A549 (cell line): ENCODE measurements around the gene CXorf65. TPM values are rescaled to one million over a fixed set of nuclear protein-coding genes. Genes with fewer than 3 reads are reported as not detected.

ENCODE experiments used
- ATAC-seq, 2 experiments: fragments of 200-7000 bp in 1 of 2; fragments of >200 bp in 1 of 2; cut with Nextera tagmentation in 1 of 2; cut with Tn5 transposase in 1 of 2; 3 replicates each; pipeline versions ENCODE4 v1.8.0 to v1.9.1; 2018 to 2020; ENCODE audit warnings: mild to moderate bottlenecking in 1 of 2, moderate library complexity in 1 of 2
- CTCF ChIA-PET: fragments of 300-600 bp; sonication (Branson Sonifier 250); formaldehyde crosslinking; extraction: SDS; loops from one replicate; lab custom pipeline; 2021; ENCODE audit warnings: antibody characterized with exemption, inconsistent platforms; lab: Yijun Ruan, JAX
- POLR2A ChIA-PET: fragments of 350-600 bp; formaldehyde crosslinking; extraction: SDS; loops from one replicate; lab custom pipeline; 2021; ENCODE audit warnings: antibody characterized with exemption, inconsistent platforms; lab: Yijun Ruan, JAX
- DNase-seq, 2 experiments: peaks; one replicate each; pipeline versions ENCODE4 v3.0.0 to v3.0.0-alpha.2; 2011 to 2016; ENCODE audit warnings: low read depth in 1 of 2, low spot score in 1 of 2
- FAIRE-seq: peaks from 2 replicates; lab custom pipeline; 2011; peaks lifted over from hg19 to GRCh38; lab: Jason Lieb, UNC
- H3K27ac ChIP-seq, 2 experiments: fragments of >200 bp; sonication (Bioruptor Twin); formaldehyde crosslinking; 3 replicates each; pipeline ENCODE4 v1.5.1; 2016 to 2017
- H3K4me1 ChIP-seq: fragments of >200 bp; sonication (Bioruptor Twin); formaldehyde crosslinking; 3 replicates; pipeline ENCODE4 v1.6.1; 2016
- H3K4me2 ChIP-seq: fragments of >200 bp; sonication (Bioruptor Twin); formaldehyde crosslinking; 3 replicates; pipeline ENCODE4 v1.6.1; 2016
- H3K4me3 ChIP-seq: fragments of >200 bp; sonication (Bioruptor Twin); formaldehyde crosslinking; 3 replicates; pipeline ENCODE4 v1.5.1; 2016
- H3K9me3 ChIP-seq: fragments of >200 bp; sonication (Bioruptor Twin); formaldehyde crosslinking; 3 replicates; pipeline ENCODE4 v1.6.1; 2016
- CBX2 ChIP-seq: fragments of 200-600 bp; sonication (generic); IDR thresholded peaks from 2 replicates; pipeline ENCODE4 v1.6.1; 2016; ENCODE audit warnings: low read depth, mild to moderate bottlenecking, borderline replicate concordance
- CBX8 ChIP-seq: fragments of 200-600 bp; sonication (generic); IDR thresholded peaks from 2 replicates; pipeline ENCODE4 v1.6.1; 2016
- CHD2 ChIP-seq: fragments of 150-350 bp; IDR thresholded peaks from 2 replicates; pipeline ENCODE4 v1.6.1; 2014; ENCODE audit warnings: low read length; ENCODE audit not compliant: partially characterized antibody
- CHD4 ChIP-seq: fragments of 200-600 bp; sonication (generic); IDR thresholded peaks from 2 replicates; pipeline ENCODE4 v1.6.1; 2016; ENCODE audit warnings: antibody characterized with exemption, mild to moderate bottlenecking, borderline replicate concordance
- EHF ChIP-seq: fragments of 250-450 bp; sonication (Bioruptor Pico); IDR thresholded peaks from 2 replicates; pipeline ENCODE4 v1.5.0; 2020; ENCODE audit warnings: mild to moderate bottlenecking
- EHMT2 ChIP-seq: fragments of 200-600 bp; sonication (generic); IDR thresholded peaks from 2 replicates; pipeline ENCODE4 v1.6.1; 2016; ENCODE audit warnings: antibody characterized with exemption, low read depth, mild to moderate bottlenecking, moderate library complexity
- FOSL2 ChIP-seq, 2 experiments: fragments of 450-650 bp in 1 of 2; fragments of >200 bp in 1 of 2; sonication (Bioruptor Twin) in 1 of 2; formaldehyde crosslinking; IDR thresholded peaks; 2 replicates each; pipeline versions ENCODE4 v1.5.0 to v1.6.1; 2016 to 2020; ENCODE audit warnings: mild to moderate bottlenecking in 1 of 2, moderate library complexity in 1 of 2
- JUN ChIP-seq, 2 experiments: fragments of >200 bp; sonication (Bioruptor Twin); formaldehyde crosslinking; IDR thresholded peaks; 2 replicates in 1 of 2; 3 replicates in 1 of 2; pipeline ENCODE4 v1.6.1; 2016 to 2017
- KDM1A ChIP-seq: fragments of 200-600 bp; sonication (generic); IDR thresholded peaks from 2 replicates; pipeline ENCODE4 v1.6.1; 2016; ENCODE audit warnings: low read depth, mild to moderate bottlenecking
- MAFK ChIP-seq: fragments of 450-650 bp; IDR thresholded peaks from 2 replicates; pipeline ENCODE4 v1.6.1; 2014; ENCODE audit not compliant: partially characterized antibody
- NFE2L2 ChIP-seq: fragments of 150-350 bp; conservative IDR thresholded peaks from 2 replicates; pipeline ENCODE4 v1.6.1; 2014; ENCODE audit warnings: low read length
- NPAS2 ChIP-seq: fragments of 250-450 bp; sonication (Bioruptor Pico); IDR thresholded peaks from 2 replicates; pipeline ENCODE4 v1.8.0; 2022; ENCODE audit warnings: mild to moderate bottlenecking, moderate library complexity, borderline replicate concordance
- PHF8 ChIP-seq: fragments of 200-600 bp; sonication (generic); IDR thresholded peaks from 2 replicates; pipeline ENCODE4 v1.6.1; 2016; ENCODE audit warnings: low read depth, mild to moderate bottlenecking, antibody characterized with exemption, moderate library complexity, borderline replicate concordance
- POLR2A ChIP-seq: IDR thresholded peaks from 2 replicates; pipeline ENCODE4 v1.6.1; 2012; ENCODE audit warnings: mild to moderate bottlenecking, low read length
- POLR2AphosphoS2 ChIP-seq: conservative IDR thresholded peaks from 2 replicates; pipeline ENCODE4 v1.6.1; 2012; ENCODE audit warnings: low read length, improper control_type of control experiment, inconsistent platforms
- RARB ChIP-seq: fragments of 250-450 bp; sonication (Bioruptor Pico); IDR thresholded peaks from 2 replicates; pipeline ENCODE4 v1.8.0; 2021; ENCODE audit warnings: mild to moderate bottlenecking, moderate library complexity
- RCOR1 ChIP-seq: fragments of 150-350 bp; IDR thresholded peaks from 2 replicates; pipeline ENCODE4 v1.6.1; 2014; ENCODE audit warnings: antibody characterized with exemption, low read length, low read depth
- SMC3 ChIP-seq: fragments of >200 bp; sonication (Bioruptor Twin); formaldehyde crosslinking; IDR thresholded peaks from 3 replicates; pipeline ENCODE4 v1.6.1; 2018; ENCODE audit warnings: inconsistent platforms
- SREBF2 ChIP-seq: fragments of 450-650 bp; IDR thresholded peaks from 2 replicates; pipeline ENCODE4 v1.6.1; 2014; ENCODE audit warnings: mild to moderate bottlenecking, moderate library complexity
- TFCP2L1 ChIP-seq: fragments of 250-450 bp; sonication (Bioruptor Pico); IDR thresholded peaks from 2 replicates; pipeline ENCODE4 v1.5.0; 2021; ENCODE audit warnings: mild to moderate bottlenecking
- TP53 ChIP-seq: fragments of 250-450 bp; sonication (Bioruptor Pico); IDR thresholded peaks from 2 replicates; pipeline ENCODE4 v1.5.0; 2021; ENCODE audit warnings: mild to moderate bottlenecking, moderate library complexity
- WGBS: methylation state at CpG from one replicate; pipeline ENCODE4 v1.1.6; 2017; ENCODE audit errors: missing lambda C conversion rate; 5-methylcytosine and 5-hydroxymethylcytosine counted together
- polyA plus RNA-seq, 4 experiments: library from polyadenylated mRNA; depleted of rRNA in 3 of 4; stranded (reverse); fragments of >200 nt; fragmentation: RNase III in 1 of 4; extraction: RNeasy Plus Mini Kit Qiagen cat#74134 plus additional on column Dnase treatment in 1 of 4; gene quantifications; 2 replicates in 3 of 4; 3 replicates in 1 of 4; pipeline ENCODE4 v1.2.3, GENCODE V29; 2011 to 2017
- TF ChIP-seq, protein P1 (sequence below): IDR thresholded peaks from 2 replicates; pipeline ENCODE4 v1.6.1; 2012; ENCODE audit warnings: low read depth, borderline replicate concordance
- TF ChIP-seq, protein P2 (sequence below): fragments of 200-600 bp; sonication (generic); IDR thresholded peaks from 2 replicates; pipeline ENCODE4 v1.6.1; 2016; ENCODE audit warnings: antibody characterized with exemption, mild to moderate bottlenecking, moderate library complexity
- TF ChIP-seq, protein P3 (sequence below): IDR thresholded peaks from 2 replicates; pipeline ENCODE4 v1.6.1; 2012
- TF ChIP-seq, protein P4 (sequence below): fragments of 250-450 bp; sonication (Bioruptor Pico); IDR thresholded peaks from 2 replicates; pipeline ENCODE4 v1.5.0; 2020; ENCODE audit warnings: low read depth, mild to moderate bottlenecking, moderate library complexity
- TF ChIP-seq, protein P5 (sequence below): fragments of 250-450 bp; sonication (Bioruptor Pico); IDR thresholded peaks from 2 replicates; pipeline ENCODE4 v1.5.0; 2021; ENCODE audit warnings: mild to moderate bottlenecking, moderate library complexity, borderline replicate concordance

Gene CXorf65
- polyA plus RNA-seq, 2 of the 4 experiments (the other 2 are of a cell fraction) = not detected

DNA sequence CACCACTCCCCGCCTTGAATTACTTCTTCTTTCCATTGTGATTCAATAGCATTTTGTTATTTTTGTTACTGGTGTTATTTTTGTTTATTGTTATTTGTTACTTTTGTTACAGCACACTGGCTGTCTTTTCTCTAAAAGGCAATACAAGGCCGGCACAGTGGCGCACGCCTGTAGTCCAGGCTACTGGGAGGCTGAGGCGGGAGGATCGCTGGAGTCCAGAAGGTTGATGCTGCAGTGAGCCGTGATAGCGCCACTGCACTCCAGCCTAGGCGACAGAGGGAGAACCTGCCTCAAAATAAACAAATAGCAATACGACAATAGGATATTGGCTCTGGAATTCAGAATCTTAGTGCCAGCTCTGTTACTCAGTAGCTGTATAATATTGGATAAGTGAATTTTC is 10.8 kb upstream of the CXorf65 start:
- TF ChIP-seq EHF (CRISPR knock-in tag) (no peak), PHF8 (no peak), CHD4 (no peak)
- TF ChIP-seq, protein P1, sequence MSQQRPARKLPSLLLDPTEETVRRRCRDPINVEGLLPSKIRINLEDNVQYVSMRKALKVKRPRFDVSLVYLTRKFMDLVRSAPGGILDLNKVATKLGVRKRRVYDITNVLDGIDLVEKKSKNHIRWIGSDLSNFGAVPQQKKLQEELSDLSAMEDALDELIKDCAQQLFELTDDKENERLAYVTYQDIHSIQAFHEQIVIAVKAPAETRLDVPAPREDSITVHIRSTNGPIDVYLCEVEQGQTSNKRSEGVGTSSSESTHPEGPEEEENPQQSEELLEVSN = no peak
- Histone ChIP-seq H3K9me3 (no peaks in the 10 kb centered on the region), H3K4me1 (peaks cover 8% of the 10 kb centered on the region; the same call in 2 of the 3 replicates), H3K4me3 (no peak overlapping the region), H3K27ac (no peak overlapping the region), H3K4me2 (peak overlapping the region; percentile 90)
- DNase-seq = no peak
- no peak for FAIRE-seq
- ATAC-seq = no peak
- WGBS = 91% methylated on average over 10 of the region's 10 CpGs
- POLR2A ChIA-PET = no interaction called here
- CTCF ChIA-PET = interaction anchor here (1.1 to 4.6 kb wide), 3 partner anchors 10 to 62 kb away, joined by 3 to 25 read pairs (median 4); no protein-coding TSS in a partner anchor

DNA sequence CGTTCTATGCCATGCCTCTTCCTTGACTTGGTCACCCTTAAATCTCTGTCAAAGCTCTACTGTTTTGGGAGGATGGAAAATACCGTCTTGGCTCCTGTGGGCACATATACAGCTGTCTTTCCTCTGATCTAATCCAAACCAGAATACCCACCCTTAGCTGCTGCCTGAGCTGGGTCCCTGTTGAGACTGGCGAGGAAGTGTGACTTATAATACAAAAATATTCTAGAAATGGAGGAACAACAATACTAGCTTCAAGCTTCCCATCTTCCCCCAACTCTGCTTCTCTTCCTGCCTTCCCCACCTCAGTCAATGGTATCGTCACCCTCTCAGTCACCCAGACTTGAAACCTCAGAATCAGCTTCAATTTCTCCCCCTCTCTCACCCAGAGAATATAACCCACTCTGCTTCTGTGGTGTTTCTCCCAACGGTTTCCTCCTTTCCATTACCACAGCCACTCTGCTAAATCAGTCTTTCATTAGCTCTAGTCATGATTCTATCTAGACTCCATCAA is 5.4 kb upstream of the CXorf65 start:
- ATAC-seq (no peak), FAIRE-seq (no peak), DNase-seq (no peak)
- no peaks in the 10 kb centered on the region for H3K4me1 ChIP-seq
- POLR2A ChIA-PET = no interaction called here
- WGBS = 59% methylated on average over 5 of the region's 5 CpGs
- H3K4me3 ChIP-seq = no peak overlapping the region
- no peak overlapping the region for H3K4me2 ChIP-seq
- CTCF ChIA-PET = interaction anchor here (0.6 to 2.7 kb wide), 2 partner anchors 17 to 351 kb away, joined by 3 to 16 read pairs; no protein-coding TSS in a partner anchor
- no peaks in the 10 kb centered on the region for H3K9me3 ChIP-seq
- TF ChIP-seq, protein P2, sequence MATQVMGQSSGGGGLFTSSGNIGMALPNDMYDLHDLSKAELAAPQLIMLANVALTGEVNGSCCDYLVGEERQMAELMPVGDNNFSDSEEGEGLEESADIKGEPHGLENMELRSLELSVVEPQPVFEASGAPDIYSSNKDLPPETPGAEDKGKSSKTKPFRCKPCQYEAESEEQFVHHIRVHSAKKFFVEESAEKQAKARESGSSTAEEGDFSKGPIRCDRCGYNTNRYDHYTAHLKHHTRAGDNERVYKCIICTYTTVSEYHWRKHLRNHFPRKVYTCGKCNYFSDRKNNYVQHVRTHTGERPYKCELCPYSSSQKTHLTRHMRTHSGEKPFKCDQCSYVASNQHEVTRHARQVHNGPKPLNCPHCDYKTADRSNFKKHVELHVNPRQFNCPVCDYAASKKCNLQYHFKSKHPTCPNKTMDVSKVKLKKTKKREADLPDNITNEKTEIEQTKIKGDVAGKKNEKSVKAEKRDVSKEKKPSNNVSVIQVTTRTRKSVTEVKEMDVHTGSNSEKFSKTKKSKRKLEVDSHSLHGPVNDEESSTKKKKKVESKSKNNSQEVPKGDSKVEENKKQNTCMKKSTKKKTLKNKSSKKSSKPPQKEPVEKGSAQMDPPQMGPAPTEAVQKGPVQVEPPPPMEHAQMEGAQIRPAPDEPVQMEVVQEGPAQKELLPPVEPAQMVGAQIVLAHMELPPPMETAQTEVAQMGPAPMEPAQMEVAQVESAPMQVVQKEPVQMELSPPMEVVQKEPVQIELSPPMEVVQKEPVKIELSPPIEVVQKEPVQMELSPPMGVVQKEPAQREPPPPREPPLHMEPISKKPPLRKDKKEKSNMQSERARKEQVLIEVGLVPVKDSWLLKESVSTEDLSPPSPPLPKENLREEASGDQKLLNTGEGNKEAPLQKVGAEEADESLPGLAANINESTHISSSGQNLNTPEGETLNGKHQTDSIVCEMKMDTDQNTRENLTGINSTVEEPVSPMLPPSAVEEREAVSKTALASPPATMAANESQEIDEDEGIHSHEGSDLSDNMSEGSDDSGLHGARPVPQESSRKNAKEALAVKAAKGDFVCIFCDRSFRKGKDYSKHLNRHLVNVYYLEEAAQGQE = no peak
- TF ChIP-seq TFCP2L1 (no peak), FOSL2 (IDR thresholded peaks at IDR 0.05) (no peak), FOSL2 (CRISPR knock-in tag; IDR thresholded peaks at IDR 0.05) (no peak), MAFK (no peak), SMC3 (no peak), EHMT2 (no peak), JUN (IDR thresholded peaks at IDR 0.05) (no peak), CBX2 (no peak), NFE2L2 (no peak)
- TF ChIP-seq, protein P3, sequence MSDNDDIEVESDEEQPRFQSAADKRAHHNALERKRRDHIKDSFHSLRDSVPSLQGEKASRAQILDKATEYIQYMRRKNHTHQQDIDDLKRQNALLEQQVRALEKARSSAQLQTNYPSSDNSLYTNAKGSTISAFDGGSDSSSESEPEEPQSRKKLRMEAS = no peak
- TF ChIP-seq, protein P4, sequence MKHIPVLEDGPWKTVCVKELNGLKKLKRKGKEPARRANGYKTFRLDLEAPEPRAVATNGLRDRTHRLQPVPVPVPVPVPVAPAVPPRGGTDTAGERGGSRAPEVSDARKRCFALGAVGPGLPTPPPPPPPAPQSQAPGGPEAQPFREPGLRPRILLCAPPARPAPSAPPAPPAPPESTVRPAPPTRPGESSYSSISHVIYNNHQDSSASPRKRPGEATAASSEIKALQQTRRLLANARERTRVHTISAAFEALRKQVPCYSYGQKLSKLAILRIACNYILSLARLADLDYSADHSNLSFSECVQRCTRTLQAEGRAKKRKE (CRISPR knock-in tag) = no peak
- no peak overlapping the region for H3K27ac ChIP-seq

DNA sequence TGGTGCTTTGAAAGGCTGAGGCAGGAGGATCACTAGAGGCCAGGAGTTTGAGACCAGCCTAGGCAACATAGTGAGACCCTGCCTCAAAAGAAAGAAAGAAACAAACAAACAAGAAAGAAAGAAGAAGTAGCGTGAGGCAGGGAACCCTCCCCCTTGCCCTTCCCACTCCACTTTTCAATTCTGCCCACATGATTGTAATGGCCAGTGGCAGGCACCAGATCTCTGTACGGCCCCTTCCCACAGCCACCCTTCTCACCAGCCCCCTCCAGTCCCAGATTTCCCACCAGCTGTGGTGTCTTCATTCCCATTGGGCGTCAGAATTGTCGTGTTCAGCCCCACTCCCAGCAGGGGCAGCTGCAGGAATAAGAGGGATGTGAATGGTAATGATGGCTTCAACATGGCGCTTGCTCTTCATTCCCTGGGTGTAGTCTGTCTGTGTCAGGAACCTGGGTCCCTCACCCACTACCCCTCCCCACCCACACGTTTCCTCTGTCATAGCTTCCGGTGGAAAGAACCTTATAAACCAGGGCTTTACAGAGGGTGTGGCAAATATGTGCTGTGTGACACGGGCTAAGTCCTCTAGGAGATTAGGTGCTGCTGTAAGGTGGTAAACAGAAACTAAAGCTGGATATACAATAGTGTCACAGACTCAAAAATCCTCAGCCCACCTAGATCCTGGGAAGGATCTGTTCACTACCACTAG is 4.8 kb upstream of the CXorf65 start, which contains the start of gene IL2RG:
Gene IL2RG, minus strand, starts transcription at position 437 of the 703 bp plus-strand sequence. Its CDS starts 38 bp downstream, at position 399.
- FAIRE-seq (no peak), ATAC-seq (no peak), DNase-seq (no peak)
- Histone ChIP-seq H3K4me3 (no peak within 1 kb of the TSS), H3K27ac (no peak within 1 kb of the TSS), H3K4me2 (no peak within 1 kb of the TSS), H3K9me3 (no peaks in the 10 kb centered on the region), H3K4me1 (no peaks in the 10 kb centered on the region)
- POLR2A ChIA-PET = no interaction called here
- TF ChIP-seq POLR2AphosphoS2 (no peak), KDM1A (no peak), TP53 (no peak), CBX8 (no peak), FOSL2 (IDR thresholded peaks at IDR 0.05) (no peak), FOSL2 (CRISPR knock-in tag; IDR thresholded peaks at IDR 0.05) (no peak), NPAS2 (CRISPR knock-in tag) (no peak), SMC3 (no peak), RCOR1 (no peak), CHD2 (no peak), SREBF2 (no peak), MAFK (no peak), EHF (CRISPR knock-in tag) (no peak), RARB (CRISPR knock-in tag) (no peak), POLR2A (no peak)
- TF ChIP-seq, protein P5, sequence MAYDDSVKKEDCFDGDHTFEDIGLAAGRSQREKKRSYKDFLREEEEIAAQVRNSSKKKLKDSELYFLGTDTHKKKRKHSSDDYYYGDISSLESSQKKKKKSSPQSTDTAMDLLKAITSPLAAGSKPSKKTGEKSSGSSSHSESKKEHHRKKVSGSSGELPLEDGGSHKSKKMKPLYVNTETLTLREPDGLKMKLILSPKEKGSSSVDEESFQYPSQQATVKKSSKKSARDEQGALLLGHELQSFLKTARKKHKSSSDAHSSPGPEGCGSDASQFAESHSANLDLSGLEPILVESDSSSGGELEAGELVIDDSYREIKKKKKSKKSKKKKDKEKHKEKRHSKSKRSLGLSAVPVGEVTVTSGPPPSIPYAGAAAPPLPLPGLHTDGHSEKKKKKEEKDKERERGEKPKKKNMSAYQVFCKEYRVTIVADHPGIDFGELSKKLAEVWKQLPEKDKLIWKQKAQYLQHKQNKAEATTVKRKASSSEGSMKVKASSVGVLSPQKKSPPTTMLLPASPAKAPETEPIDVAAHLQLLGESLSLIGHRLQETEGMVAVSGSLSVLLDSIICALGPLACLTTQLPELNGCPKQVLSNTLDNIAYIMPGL = no peak
- TF ChIP-seq, protein P3 = no peak
- CTCF ChIA-PET = interaction anchor here (0.6 to 2.7 kb wide), 3 partner anchors 12 to 351 kb away, joined by 3 to 16 read pairs (median 4); no protein-coding TSS in a partner anchor
- WGBS = 59% methylated on average over 8 of the region's 8 CpGs
